Activated CD8-positive, alpha-beta memory T cell treated with anti-CD3 and anti-CD28 coated beads for 24 hours (primary cell): ENCODE measurements around the gene PGAM5.
"Not testable (repeated sequence)": the region's sequence is repeated elsewhere in the genome, so short reads cannot be mapped to it uniquely, and the experiment has no call there.

ENCODE experiments used
- DNase-seq: peaks from one replicate; pipeline ENCODE4 v3.0.0-alpha.2; 2020

The PGAM5 gene

GRCh38 chr12:132754160-132754932 lies 43.7 kb downstream of the PGAM5 start:
- DNase-seq, result no peak

DNA sequence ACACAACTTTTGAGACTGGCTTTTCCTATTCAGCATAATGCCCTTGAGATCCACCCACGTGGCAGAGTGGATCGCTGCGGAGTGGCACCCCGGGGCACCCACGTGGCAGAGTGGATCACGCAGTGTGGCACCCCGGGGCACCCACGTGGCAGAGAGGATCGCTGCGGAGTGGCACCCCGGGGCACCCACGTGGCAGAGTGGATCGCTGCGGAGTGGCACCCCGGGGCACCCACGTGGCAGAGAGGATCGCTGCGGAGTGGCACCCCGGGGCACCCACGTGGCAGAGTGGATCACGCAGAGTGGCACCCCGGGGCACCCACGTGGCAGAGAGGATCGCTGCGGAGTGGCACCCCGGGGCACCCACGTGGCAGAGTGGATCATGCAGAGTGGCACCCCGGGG lies 48.2 kb downstream of the PGAM5 start:
- DNase-seq, result not testable (repeated sequence)

- DNase-seq, result no peak
Measured at GRCh38 chr12:132759359-132759758, 48.7 kb downstream of the PGAM5 start.

GRCh38 chr12:132761032-132761920 lies 50.6 kb downstream of the PGAM5 start, which contains the start of gene ANKLE2:
Gene ANKLE2 (minus strand): TSS chr12:132761832. CDS start chr12:132761798, 34 bp downstream.
- DNase-seq, result peak; percentile 82

DNA sequence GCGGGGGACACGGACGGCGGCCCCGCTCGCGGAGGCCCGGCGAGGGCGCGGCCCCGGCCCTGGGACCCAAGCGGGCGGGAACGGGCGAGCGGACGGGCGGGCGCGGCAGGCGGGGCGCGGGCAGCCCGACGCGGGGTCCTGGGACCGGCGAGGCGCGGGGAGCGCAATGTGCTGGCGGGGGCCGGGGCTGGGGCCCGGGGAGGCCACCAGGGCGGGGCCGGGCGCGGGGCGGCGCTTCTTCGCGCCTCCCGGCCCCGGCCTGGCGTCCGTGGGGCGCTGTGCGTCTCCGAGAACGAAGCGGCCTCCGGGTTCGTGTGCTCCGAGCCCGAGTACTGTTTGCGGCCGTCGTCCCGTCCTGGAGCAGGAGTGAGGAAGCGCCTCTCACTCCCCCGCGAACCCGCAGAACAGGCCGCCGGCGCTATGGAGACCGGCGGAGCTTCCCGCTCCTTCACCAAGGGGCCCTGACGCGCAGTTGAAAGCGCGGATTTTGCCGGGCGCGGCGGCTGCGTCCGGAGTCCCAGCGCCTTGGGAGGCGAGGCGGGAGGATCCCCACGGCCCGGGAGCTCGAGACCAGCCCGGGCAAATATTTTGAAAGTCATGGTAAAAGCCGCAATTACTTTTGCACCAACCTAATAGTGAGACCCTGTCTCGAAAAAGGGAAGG lies 51.4 kb downstream of the PGAM5 start:
- peak; percentile 91 for DNase-seq

- DNase-seq, result no peak
Measured at GRCh38 chr12:132764231-132764630, 53.6 kb downstream of the PGAM5 start.

GRCh38 chr12:132765361-132765760 lies 54.7 kb downstream of the PGAM5 start:
- DNase-seq, result no peak

DNA sequence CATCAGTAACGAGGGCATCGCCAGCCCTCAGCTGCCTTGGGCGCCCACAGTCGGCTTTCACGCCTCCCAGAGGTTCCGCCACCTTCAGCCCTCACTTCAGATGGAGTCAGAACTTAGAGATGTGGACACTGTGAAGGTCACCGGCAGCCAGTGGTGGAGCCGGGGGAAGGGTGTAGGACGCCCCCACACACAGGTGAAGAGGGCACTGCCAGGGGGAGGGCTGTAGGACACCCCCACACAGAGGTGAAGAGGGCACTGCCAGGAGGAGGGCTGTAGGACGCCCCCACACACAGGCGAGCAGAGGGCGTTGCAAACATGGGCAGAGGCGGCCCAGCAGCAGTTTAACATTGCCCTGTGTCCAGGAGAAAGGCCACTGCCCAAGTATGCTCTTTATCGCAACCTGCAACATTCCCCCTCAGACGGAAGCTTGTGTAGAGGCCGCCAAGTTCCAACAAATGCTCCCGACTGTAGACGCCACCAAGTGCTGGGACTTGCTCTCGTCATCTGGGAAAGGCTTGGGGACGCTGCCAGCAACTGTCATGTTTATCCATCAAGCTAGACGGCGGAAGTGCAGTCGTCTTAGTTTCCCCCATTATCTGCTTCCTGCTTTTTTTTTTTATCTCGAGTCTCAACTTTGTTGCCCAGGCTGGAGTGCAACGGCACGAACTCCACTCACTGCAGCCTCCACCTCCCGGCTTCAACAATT lies 55.9 kb downstream of the PGAM5 start:
- DNase-seq, result no peak

DNA sequence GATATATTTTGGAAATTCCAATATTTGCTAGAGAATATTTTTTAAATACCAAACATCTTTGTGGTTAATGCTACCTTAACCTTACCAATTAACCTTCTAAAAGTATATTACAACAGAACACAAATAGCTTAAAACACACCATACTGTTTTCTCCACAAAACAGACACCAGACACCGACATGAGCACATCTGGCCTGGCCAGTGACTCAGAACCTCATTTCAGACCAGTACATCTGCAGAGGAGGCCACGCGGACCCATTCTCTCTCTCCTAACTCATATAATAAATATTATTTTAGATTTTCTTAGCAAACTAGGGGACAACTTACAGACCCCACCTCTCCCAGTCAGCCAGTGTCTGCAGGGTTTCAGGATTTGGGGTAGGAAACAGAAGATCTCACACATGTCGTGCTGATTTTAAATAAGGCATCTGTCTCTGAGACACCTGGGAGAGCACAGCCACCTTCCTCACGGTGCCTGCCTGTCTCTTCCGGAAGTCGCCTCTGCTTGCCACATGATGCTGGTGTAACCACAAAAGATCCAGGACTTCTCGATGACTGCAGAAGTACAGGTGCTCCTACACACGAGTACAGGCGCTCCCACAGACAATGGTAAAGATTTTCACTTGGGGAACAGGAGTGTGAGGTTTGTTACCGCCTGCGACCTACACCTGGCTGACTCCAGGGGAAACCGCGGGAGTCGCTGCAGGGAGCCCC lies 60.6 kb downstream of the PGAM5 start:
- DNase-seq, result peak; percentile 66
